ENCODE results near the gene PWWP2A.
"Not testable (repeated sequence)": the region's sequence is repeated elsewhere in the genome, so short reads cannot be mapped to it uniquely, and the experiment has no call there.

Gene PWWP2A

DNA sequence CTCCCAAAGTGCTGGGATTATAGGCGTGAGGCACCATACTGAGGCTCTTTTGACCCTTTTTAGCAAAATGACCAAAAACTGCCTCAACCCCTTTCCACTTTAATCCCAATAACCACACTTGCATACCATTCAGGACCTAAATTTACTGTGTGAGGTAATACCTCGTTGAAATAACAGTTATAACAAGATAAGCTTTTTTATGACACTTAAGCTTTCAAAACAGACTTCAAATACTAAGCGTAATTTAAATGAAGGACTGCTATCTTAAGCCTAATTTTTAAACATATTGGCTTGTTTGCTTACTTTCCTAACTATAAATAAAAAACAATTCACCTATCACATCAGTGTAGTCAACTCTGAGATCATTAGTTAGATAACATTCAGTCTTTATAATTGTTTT lies 37.8 kb downstream of the PWWP2A start:
- DNase-seq (ENCODE audit: low read depth in 2 of 2, low spot score in 1 of 2), result no peak

DNA sequence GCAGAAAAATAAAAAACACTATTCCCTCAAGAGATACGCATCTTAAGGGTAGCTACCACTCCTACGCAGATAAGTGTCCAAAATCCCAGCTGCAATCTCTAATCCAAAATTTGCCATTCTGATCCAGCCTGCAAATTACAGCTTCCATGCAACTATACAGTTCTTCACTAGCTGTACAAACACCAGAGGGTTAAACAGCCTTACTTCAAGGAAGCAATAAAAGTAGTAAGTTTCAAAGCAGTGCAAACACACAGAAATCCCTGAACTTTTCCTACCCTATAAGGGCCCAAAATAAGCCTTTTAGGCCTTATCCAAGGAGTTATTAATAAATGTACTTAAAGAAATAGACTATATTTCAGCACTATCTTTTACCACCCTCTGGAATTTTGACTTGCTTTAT lies 39.5 kb downstream of the PWWP2A start:
- no peak for DNase-seq (ENCODE audit: low read depth in 2 of 2, low spot score in 1 of 2)

DNA sequence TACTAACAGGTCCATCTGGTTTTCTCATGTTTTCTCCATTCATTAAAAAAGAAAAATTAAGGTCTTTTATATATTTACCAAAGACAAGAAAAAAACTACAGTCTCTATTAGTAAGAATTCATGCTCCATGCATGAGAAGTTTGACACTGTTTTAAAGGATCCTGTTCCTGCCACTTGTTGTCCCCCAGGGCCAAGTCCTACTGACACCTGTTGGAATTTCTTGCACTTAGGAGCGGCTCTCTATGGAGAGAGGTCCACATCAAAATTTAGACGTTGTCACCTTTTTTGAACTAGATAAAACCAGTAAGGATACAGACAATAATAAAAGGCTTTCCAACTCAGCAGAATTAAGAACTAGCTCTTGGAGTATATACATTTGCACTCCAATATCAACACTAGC lies 42.3 kb downstream of the PWWP2A start:
- DNase-seq (ENCODE audit: low read depth in 2 of 2, low spot score in 1 of 2), result no peak

DNA sequence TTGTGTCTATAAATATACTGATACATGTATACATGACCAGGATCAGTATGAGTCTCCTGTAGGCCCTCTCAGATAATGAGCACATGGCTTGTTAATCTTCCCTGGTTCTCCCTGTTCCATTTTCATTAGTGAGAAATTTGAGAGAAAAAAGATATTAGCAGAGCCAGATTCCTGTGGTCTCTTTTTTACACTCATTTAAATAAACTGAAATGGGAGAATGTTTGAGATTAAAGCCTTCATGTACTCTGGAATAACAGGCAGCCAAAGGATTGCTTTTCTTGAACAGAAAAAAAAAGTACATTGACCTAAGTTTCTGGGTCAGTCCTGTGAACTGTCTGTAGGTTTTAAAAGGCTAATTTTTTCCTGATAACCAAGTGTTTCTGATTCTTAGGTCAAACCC lies 44.2 kb downstream of the PWWP2A start:
- no peak for DNase-seq (ENCODE audit: low read depth in 2 of 2, low spot score in 1 of 2)

DNA sequence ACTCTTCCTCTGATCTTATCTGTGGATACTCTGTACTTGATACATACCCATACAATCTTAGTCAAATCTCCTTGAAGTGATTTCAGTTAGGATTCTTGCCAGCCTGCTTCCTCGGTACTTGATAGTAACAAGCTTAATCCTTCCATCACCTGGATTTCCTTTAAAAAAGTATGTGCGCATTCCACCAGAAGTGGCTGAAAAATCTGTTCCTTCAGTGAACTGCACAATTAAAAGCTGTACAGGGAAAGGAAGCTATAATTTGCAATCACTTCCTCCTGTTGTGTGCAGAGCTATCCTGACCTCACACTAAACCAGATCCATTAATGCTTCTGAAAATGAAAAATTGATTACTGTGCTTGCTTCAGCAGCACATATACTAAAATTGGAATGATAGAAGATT lies 47.3 kb downstream of the PWWP2A start:
- DNase-seq (ENCODE audit: low read depth in 2 of 2, low spot score in 1 of 2), result no peak

DNA sequence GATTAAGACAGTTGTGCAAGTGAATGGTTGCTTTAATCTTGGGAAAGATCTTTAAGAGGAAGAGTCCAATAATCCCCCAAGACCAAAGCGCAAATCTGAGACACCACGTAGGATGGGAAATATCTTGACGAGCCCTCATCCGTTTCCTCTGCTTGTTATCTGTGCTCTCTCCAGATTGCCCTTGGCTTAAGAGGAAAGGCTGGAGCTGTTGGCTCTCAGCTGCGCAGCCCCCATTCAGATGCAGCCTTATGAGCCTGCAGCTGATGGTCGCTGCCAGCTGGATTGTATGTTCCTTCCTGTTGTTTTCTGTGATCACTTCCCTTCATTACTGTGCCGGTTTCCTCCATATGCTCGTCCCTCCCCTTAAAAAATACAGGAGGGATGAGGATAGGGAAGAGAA lies 47.7 kb downstream of the PWWP2A start:
- DNase-seq (ENCODE audit: low read depth in 2 of 2, low spot score in 1 of 2), result no peak

DNA sequence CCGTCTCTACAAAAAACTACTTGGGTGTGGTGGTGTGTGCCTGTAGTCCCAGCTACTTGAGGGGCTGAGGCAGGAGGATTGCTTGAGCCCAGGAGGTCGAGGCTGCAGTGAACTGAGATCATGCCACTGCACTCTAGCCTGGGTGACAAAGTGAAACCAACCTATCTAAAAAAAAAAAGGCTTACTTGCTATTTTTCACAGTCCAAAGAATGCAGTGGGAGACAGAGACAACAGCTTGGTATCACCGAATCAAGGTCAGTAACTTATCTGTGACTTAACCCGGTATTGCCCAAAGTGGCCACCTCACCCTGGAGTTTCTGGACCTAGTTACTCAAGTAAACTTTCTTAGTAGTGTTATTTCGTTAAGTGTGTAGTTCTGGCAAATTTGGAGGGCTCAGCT lies 50.1 kb downstream of the PWWP2A start:
- DNase-seq (ENCODE audit: low read depth in 2 of 2, low spot score in 1 of 2), result not testable (repeated sequence)

DNA sequence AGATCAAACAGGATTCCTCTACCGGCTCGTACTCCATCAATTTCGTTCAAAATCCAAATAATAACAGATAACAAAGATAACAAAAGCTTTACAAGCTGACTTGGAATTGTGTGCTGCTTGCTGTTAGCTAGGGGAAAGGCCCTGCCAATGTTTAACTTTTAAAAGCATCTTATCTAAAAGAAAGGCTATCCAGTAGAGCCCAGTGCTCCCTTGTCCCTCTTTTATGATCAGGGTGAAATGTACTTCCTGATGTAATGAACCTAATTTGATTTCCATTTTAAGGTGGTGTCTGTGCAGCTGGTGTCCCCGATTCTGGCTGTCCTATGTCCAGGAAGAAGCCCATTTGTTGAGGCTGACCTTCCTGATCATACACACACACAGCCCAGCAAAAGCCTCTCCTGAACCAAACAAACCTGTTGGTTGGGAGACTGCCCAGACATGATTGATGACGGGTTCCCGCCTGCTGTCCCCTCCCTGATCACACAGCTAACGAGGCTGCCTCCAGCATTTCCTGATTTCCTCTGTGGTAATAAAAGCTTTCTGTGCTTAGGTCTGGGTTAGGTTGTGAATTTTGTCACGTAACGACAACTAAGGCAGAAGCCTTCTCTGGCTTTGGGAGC lies 54.1 kb downstream of the PWWP2A start:
- no peak for DNase-seq (ENCODE audit: low read depth in 2 of 2, low spot score in 1 of 2)

DNA sequence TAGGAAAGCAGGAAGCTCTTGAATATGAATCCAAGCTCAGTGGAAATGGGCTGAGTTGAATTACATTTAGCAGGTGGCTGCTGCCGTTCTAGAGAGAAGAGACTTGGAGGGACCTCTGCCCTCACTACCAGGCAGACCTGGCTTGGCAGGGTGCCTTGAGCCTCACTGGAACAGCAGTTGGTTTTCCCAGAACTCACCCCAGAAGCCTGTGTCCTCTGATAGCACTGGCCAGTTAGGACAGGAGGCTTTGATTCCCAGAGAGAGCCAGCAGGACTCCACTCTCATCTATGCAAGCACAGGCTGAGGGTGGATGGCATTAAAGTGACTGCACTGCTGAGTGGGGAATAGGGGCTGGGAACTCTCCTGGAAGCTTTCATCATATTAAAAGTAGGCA lies 54.8 kb downstream of the PWWP2A start:
- DNase-seq (ENCODE audit: low read depth in 2 of 2, low spot score in 1 of 2), result no peak

DNA sequence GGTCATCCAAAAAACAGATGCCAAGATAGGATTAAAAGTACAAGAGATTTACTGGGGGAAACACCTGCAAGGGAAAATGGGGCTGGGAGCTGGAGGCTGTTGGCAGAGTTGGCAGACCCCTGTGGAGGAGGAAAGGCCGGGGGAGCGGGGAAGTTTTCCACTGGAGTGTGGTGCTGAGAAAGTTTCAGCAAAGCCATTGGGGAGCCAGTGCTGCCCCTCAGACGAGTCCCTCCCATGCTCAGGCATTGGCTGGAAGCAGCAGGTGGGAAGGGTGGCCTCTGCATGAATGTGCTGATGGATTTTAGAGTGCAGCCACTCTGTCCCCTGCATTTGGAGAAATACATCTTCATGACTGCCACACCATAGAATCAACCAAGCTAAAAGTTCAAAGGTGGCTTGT lies 57.5 kb downstream of the PWWP2A start:
- DNase-seq (ENCODE audit: low read depth in 2 of 2, low spot score in 1 of 2), result no peak

DNA sequence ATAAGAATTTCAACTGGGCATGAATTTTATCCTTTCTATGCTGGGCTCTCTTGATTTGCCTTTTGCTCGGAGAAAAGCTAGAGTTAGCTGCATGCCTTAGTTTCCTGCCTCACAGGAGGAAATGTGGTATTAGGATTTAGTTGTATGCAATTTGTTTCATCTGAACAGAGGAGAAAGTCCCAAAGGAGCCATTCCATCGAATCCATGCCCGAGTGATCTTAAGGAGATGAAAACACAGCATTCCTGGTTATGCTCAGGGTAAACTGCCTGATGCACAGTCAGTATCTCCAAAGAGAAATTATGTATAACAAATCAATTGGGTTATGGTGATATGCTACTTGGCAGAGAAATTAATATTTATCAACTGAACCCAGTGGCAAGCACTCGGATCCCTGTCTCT lies 59.2 kb downstream of the PWWP2A start:
- no peak for DNase-seq (ENCODE audit: low read depth in 2 of 2, low spot score in 1 of 2)

DNA sequence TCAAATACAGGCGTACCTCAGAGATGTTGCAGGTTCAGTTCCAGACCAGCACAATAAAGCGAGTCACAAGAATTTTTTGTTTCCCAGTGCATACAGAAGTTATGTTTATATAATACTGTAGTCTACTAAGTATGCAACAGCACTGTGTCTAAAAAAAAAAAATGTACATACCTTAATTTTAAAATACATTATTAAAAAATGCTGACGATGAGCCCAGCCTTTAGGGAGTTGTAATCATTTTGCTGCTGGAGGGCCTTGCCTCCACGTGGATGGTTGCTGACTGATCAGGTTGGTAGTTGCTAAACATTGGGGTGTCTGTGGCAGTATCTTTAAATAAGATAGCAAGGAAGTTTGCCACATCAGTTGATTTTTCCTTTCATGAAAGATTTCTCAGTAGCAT lies 62.0 kb downstream of the PWWP2A start:
- DNase-seq (ENCODE audit: low read depth in 2 of 2, low spot score in 1 of 2), result no peak

DNA sequence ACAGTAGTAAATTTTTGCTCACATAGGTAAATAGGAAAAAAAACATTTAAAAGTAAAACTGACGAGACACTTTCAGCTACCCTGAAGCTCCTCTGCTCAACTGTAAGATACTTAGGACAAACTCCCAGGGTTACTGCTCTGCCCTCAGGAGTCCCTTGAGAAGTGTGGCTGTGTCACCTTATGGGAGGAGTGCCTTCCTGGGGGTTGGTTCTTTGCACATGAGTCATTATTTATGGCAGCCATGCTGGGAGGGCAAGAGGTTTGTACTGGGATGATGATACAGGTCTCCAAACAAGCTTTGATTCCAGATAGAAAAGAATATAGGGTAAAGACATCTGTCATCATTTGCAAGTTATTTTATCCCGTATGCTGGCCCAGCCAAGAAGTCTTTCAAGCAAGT lies 64.4 kb downstream of the PWWP2A start:
- DNase-seq (ENCODE audit: low read depth in 2 of 2, low spot score in 1 of 2), result no peak

DNA sequence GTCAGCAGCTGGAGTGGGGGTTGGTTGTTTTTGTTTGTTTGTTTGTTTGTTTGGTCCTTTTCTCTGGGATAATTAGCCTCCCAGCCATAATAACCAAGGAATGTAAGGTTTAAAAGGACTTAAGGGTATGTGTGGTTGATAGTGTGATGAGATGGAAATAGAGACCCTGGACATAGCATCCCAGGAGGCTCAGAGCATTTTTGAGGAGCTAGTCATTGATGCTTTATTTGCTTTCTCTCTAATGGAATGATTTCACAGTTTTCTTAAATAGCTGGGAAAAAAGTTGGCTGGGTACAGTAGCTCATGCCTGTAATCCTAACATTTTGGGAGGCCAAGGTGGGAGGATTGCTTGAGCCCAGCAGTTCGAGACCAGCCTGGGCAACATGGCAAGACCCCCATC lies 65.2 kb downstream of the PWWP2A start:
- DNase-seq (ENCODE audit: low read depth in 2 of 2, low spot score in 1 of 2), result no peak

DNA sequence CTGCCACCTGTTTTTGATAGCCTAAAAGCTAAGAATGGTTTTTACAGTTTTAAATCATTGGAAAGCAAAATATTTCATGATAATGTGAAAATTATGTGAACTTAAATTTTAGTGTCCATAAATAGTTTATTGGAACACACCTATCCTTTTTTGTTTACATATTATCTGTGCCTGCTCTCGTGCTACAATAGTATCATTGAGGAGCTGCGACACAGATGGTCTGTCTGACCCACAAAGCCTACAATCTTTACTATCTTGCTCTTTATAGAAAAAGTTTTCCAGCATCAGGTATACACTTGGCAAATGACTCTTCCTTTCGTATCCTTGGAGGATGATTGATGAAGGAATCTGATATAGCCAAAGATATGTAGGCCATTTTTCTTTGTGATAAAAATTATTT lies 70.2 kb downstream of the PWWP2A start:
- DNase-seq (ENCODE audit: low read depth in 2 of 2, low spot score in 1 of 2), result no peak

DNA sequence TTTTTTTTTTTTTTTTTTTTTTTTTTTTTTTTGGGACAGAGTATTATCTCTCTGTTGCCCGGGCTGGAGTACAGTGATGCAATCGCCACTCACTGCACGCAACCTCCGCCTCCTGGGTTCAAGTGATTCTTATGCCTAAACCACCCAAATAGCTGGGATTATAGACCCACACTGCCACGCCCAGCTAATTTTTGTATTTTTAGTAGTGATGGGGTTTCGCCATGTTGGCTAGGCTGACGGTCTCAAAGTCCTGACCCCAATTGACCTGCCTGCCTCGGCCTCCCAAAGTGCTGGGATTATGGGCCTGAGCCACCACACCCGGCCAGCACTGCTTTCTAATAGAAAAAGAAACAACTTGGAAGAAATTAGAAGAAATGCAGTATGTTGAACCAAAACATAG lies 71.1 kb downstream of the PWWP2A start:
- no peak for DNase-seq (ENCODE audit: low read depth in 2 of 2, low spot score in 1 of 2)

DNA sequence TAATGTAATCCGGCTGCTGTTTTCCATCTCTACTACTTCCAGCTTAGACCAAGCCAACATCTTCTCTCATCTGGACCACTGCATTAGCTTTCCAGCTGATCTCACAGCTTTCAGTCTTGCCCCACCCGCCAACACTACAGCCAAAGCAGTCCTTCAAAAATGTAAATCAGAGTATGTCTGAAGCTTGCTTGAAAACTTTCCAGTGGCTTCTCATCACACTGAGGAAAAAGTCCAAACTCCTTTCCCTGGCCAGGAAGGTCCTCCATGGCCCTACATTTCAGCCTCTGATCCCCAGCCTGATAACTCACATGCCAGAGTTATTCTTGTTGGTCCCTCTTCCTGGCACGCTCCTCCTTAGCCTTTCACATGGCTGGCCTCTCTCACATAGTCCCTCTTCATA lies 71.8 kb downstream of the PWWP2A start:
- DNase-seq (ENCODE audit: low read depth in 2 of 2, low spot score in 1 of 2), result no peak

DNA sequence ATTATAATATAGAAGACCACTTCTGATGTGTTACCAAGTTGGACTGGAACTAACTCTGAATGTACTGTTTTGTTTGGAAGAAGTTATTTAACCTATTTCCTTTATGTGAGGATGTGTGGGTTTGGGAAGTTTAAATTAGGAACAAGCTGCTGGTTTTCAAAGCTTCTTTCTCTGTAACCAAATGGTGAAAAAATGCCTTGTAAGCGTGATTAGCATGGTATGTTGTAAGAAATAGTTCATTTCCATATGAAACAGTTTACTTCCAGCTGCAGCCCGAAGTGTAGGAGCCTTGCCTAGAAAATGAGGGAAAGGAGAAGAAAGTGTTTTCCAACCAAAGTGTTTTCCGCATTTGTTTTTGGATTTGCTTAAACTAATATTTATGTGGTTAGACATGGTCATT lies 74.3 kb downstream of the PWWP2A start:
- DNase-seq (ENCODE audit: low read depth in 2 of 2, low spot score in 1 of 2), result no peak

DNA sequence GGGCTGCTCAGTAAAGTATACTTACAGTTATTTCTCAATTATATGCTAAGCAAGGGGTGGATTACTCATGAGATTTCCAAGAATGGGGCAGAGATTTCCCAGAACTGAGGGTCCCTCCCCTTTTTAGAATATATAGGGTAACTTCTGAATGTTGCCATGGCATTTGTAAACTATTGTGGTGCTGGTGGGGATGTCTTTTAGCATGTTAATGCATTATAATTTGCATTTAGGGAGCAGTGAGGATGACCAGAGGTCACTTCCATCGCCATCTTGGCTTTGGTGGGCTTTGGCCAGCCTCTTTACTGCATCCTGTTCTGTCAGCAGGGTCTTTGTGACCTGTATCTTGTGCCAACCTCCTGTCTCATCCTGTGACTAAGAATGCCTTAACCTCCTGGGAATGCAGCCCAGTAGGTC lies 74.9 kb downstream of the PWWP2A start:
- no peak for DNase-seq (ENCODE audit: low read depth in 2 of 2, low spot score in 1 of 2)

DNA sequence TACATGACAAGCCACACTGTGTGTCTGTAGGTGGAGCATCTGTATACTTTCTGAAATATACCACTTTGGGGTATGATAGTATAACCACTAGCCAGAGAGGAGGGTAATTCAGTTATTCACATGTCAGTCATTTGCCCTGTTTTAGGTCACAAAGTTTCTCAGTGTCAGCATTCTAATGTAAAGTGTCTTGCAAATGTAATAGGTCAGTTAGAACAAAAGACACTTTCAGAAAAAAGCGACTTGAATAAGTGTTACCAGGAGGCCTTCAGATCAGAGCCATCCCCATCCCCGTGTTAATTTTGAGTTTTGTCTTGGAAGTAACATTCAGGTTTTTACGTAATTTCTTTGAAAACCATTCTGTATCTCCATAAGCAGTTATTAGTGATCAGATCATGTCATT lies 76.6 kb downstream of the PWWP2A start:
- DNase-seq (ENCODE audit: low read depth in 2 of 2, low spot score in 1 of 2), result no peak
